Tibial artery (tissue), 4 donors: ENCODE measurements around the gene LKAAEAR1.

Experiments
- DNase-seq, 2 donors: peaks; one replicate each; pipeline ENCODE4 v3.0.0-alpha.2; 2019
- H3K27ac ChIP-seq, 2 donors: fragments of 200-600 bp; sonication (generic) in 1 of 2; 1 replicate in 1 of 2; 2 replicates in 1 of 2; pipeline ENCODE4 v1.5.1; 2018 to 2019; ENCODE audit warnings: mild to moderate bottlenecking in 1 of 2
- H3K27me3 ChIP-seq, 2 donors: fragments of 200-600 bp; sonication (generic) in 1 of 2; one replicate each; pipeline versions ENCODE4 v1.5.1 to v1.6.0; 2016 to 2019
- H3K36me3 ChIP-seq, 3 donors: fragments of 200-600 bp; sonication (generic) in 2 of 3; one replicate each; pipeline ENCODE4 v1.5.1; 2016 to 2019; ENCODE audit warnings: mild to moderate bottlenecking in 2 of 3
- H3K4me1 ChIP-seq, 4 donors: fragments of 200-600 bp; sonication (generic) in 2 of 4; 1 replicate in 3 of 4; 2 replicates in 1 of 4; pipeline ENCODE4 v1.5.1; 2016 to 2019
- H3K4me3 ChIP-seq, 2 donors: fragments of 200-600 bp; sonication (generic) in 1 of 2; 1 replicate in 1 of 2; 2 replicates in 1 of 2; pipeline ENCODE4 v1.5.1; 2018 to 2019; ENCODE audit warnings: mild to moderate bottlenecking in 2 of 2
- H3K9me3 ChIP-seq, 3 donors: fragments of 200-600 bp; sonication (generic) in 1 of 3; one replicate each; pipeline ENCODE4 v1.5.1; 2016 to 2019
- intact Hi-C: fragments of 100-400 bp; cut with DNase I; formaldehyde crosslinking; loops from one replicate; pipeline ENCODE4 v1.15.0; 2023; ENCODE audit warnings: low total_unique reads
- TF ChIP-seq, protein P1 (sequence below), 2 experiments: fragments of 200-600 bp in 1 of 2; fragments of 450-650 bp in 1 of 2; IDR thresholded peaks; one replicate each; pipeline ENCODE4 v1.5.1; 2017 to 2019; ENCODE audit warnings: antibody characterized with exemption in 2 of 2, mild to moderate bottlenecking in 1 of 2, moderate library complexity in 1 of 2

LKAAEAR1 gene

GRCh38 chr20:64103871-64104666 is 19.9 kb upstream of the LKAAEAR1 start:
- Histone ChIP-seq H3K36me3 (peaks cover 0 to 4% (median 0%) of the 10 kb centered on the region in 3 donors), H3K4me3 (no peak overlapping the region), H3K9me3 (no peaks in the 10 kb centered on the region), H3K27ac (no peak overlapping the region), H3K27me3 (peaks cover 0 to 79% of the 10 kb centered on the region in 2 donors), H3K4me1 (peaks cover 0 to 11% (median 6%) of the 10 kb centered on the region in 4 donors)
- intact Hi-C loops: no loop called here
- TF ChIP-seq, protein P1, sequence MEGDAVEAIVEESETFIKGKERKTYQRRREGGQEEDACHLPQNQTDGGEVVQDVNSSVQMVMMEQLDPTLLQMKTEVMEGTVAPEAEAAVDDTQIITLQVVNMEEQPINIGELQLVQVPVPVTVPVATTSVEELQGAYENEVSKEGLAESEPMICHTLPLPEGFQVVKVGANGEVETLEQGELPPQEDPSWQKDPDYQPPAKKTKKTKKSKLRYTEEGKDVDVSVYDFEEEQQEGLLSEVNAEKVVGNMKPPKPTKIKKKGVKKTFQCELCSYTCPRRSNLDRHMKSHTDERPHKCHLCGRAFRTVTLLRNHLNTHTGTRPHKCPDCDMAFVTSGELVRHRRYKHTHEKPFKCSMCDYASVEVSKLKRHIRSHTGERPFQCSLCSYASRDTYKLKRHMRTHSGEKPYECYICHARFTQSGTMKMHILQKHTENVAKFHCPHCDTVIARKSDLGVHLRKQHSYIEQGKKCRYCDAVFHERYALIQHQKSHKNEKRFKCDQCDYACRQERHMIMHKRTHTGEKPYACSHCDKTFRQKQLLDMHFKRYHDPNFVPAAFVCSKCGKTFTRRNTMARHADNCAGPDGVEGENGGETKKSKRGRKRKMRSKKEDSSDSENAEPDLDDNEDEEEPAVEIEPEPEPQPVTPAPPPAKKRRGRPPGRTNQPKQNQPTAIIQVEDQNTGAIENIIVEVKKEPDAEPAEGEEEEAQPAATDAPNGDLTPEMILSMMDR (IDR thresholded peaks at IDR 0.05): no peak
- peak in 1 of 2 donors; percentile 63 for DNase-seq

- peaks cover 0 to 17% (median 6%) of the 10 kb centered on the region in 3 donors for H3K36me3 ChIP-seq
- H3K27ac ChIP-seq: no peak overlapping the region
- DNase-seq: no peak
- H3K4me3 ChIP-seq: no peak overlapping the region
- TF ChIP-seq, protein P1 (IDR thresholded peaks at IDR 0.05): no peak
- peaks cover 0 to 11% (median 6%) of the 10 kb centered on the region in 4 donors for H3K4me1 ChIP-seq
- peaks cover 0 to 78% of the 10 kb centered on the region in 2 donors for H3K27me3 ChIP-seq
- no peaks in the 10 kb centered on the region for H3K9me3 ChIP-seq
- intact Hi-C loops: no loop called here
Observed at GRCh38 chr20:64102647-64103354, 18.6 kb upstream of the LKAAEAR1 start.

DNA sequence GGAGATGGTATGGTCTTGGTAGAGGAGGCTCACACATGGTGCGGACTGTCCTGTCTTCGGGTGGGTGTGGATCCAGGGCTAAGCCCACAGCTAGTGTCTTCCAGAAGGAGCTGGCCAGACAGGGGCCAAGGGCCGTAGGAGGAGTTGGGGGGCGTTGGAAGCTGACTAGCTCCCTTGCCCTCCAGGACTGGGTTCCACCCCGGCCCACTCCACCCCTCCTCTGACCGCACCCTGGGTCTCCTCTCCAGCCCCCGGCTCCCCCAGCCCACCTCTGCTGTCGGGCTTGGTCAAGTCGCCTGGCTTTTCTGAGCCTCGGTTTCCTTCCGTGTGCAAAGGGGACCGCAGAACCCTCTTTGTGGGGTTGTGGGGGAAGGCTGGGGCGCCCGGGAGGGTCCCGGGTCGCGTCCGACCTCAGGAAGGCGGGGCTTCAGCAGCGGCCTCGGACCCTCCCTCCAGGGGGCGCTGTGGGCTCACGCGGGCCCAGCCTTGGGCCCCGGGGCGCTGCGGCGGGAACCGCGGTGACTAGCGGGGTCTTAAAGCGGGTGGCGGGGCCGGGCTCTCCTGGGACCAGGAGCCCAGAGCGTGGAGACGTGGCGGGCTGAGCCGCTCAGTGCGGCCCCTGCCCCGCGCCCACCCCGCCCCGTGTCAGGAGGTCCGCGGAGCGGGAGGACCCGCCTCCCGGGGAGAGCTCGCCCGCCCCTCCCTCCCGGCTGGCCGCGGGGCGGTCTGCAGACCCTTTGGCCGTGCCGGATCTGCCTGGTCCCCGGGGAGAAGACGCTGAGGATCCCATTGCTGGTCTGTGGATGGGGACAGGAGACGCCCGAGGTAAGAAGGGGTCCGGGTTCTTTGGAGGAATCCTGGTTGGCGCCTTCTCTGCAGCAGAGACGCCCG is 17.8 kb upstream of the LKAAEAR1 start:
- no peak overlapping the region for H3K27ac ChIP-seq
- TF ChIP-seq, protein P1 (IDR thresholded peaks at IDR 0.05): peak; percentile 10 to 31
- H3K4me3 ChIP-seq: peak overlapping the region; percentile 10 to 28
- H3K36me3 ChIP-seq: peaks cover 0 to 17% (median 6%) of the 10 kb centered on the region in 3 donors
- H3K4me1 ChIP-seq: peaks cover 0 to 11% (median 6%) of the 10 kb centered on the region in 4 donors
- no peak for DNase-seq
- peaks cover 0 to 72% of the 10 kb centered on the region in 2 donors for H3K27me3 ChIP-seq
- H3K9me3 ChIP-seq: no peaks in the 10 kb centered on the region
- intact Hi-C loops: no loop called here

DNA sequence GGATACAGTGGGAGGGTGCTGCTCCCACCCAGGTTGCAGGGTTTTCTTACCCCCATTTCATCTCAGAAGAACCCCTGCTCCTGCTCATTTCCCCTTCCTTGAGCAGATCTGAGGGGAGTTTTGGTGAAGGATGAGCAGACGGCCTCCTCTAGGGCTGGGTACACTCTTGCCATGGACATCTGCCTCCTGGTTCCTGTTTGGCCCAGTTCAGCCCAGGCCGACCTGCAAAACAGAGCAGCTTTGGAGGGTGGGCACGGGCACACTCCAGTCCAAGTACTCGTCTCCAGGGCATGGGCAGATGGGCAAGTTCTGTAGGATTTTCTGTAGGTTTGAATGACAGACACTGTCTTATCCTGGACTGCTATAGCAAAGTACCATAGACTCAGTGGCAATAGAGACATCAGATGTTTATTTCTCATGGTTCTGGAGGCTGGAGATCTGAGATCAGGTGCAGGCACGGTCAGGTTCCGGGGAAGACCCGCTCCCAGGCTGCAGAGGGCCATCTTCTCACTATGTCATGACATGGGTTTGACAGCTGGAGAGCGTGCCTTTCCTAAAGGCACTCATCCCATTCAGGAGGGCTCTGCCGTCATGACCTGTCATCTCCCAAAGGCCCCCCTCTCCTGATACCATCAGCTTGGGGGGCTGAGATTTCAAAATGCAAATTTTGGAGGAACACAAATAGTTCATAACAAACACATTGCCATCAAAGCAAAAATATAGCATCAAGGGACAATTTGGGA is 16.9 kb upstream of the LKAAEAR1 start:
- H3K27me3 ChIP-seq: peaks cover 0 to 73% of the 10 kb centered on the region in 2 donors
- TF ChIP-seq, protein P1 (IDR thresholded peaks at IDR 0.05): no peak
- no peak for DNase-seq
- no peaks in the 10 kb centered on the region for H3K9me3 ChIP-seq
- H3K4me1 ChIP-seq: peaks cover 0 to 11% (median 6%) of the 10 kb centered on the region in 4 donors
- peaks cover 0 to 17% (median 6%) of the 10 kb centered on the region in 3 donors for H3K36me3 ChIP-seq
- no peak overlapping the region for H3K4me3 ChIP-seq
- intact Hi-C loops: no loop called here
- no peak overlapping the region for H3K27ac ChIP-seq

GRCh38 chr20:64100566-64100888 is 16.3 kb upstream of the LKAAEAR1 start:
- H3K9me3 ChIP-seq: no peaks in the 10 kb centered on the region
- DNase-seq: no peak
- H3K4me3 ChIP-seq: no peak overlapping the region
- peaks cover 0 to 79% of the 10 kb centered on the region in 2 donors for H3K27me3 ChIP-seq
- peaks cover 0 to 11% (median 6%) of the 10 kb centered on the region in 4 donors for H3K4me1 ChIP-seq
- TF ChIP-seq, protein P1 (IDR thresholded peaks at IDR 0.05): no peak
- peaks cover 0 to 17% (median 6%) of the 10 kb centered on the region in 3 donors for H3K36me3 ChIP-seq
- no peak overlapping the region for H3K27ac ChIP-seq
- intact Hi-C loops: no loop called here
